ENCODE results near the gene TRAF3IP1. TPM values are rescaled to one million over a fixed set of nuclear protein-coding genes. Genes with fewer than 3 reads are reported as not detected.
"Not testable (repeated sequence)": the region's sequence is repeated elsewhere in the genome, so short reads cannot be mapped to it uniquely, and the experiment has no call there.

TRAF3IP1 gene
- total and polyA plus RNA-seq, 11 donors = 3.8 to 20.3 (median 12.4) TPM

GRCh38 chr2:238439917-238440316 is 119.6 kb downstream of the TRAF3IP1 start:
- ATAC-seq (peak in 1 of 4 donors; percentile 29), DNase-seq (no peak)
- H3K27ac ChIP-seq = peak overlapping the region; percentile 30 to 83 (median 68)
- no peak for TF ChIP-seq CTCF (IDR thresholded peaks at IDR 0.05)
- no peak for TF ChIP-seq POLR2A (IDR thresholded peaks at IDR 0.05)
- H3K9me3 ChIP-seq = no peaks in the 10 kb centered on the region
- intact Hi-C loops (cut with DNase I) = no loop called here
- no peaks in the 10 kb centered on the region for H3K27me3 ChIP-seq
- 50 to 60% (median 55%) methylated on average over 2 of the region's 2 CpGs for WGBS, 4 donors
- H3K4me1 ChIP-seq = peaks cover 0 to 40% (median 26%) of the 10 kb centered on the region in 12 donors
- peak overlapping the region in 6 of 12 donors; percentile 8 to 39 (median 26) for H3K4me3 ChIP-seq
- H3K36me3 ChIP-seq = peaks cover 0 to 50% (median 22%) of the 10 kb centered on the region in 9 donors

- H3K4me1 ChIP-seq = peaks cover 0 to 40% (median 26%) of the 10 kb centered on the region in 12 donors
- TF ChIP-seq CTCF (IDR thresholded peaks at IDR 0.05) = no peak
- no peak for TF ChIP-seq POLR2A (IDR thresholded peaks at IDR 0.05)
- no peak for ATAC-seq
- DNase-seq = no peak
- H3K27me3 ChIP-seq = no peaks in the 10 kb centered on the region
- peak overlapping the region in 11 of 12 donors; percentile 40 to 83 (median 70) for H3K27ac ChIP-seq
- intact Hi-C loops (cut with DNase I) = no loop called here
- 69 to 80% (median 74%) methylated on average over 4 of the region's 4 CpGs for WGBS, 4 donors
- H3K9me3 ChIP-seq = no peaks in the 10 kb centered on the region
- no peak overlapping the region for H3K4me3 ChIP-seq
- H3K36me3 ChIP-seq = peaks cover 0 to 50% (median 22%) of the 10 kb centered on the region in 9 donors
Measured at GRCh38 chr2:238440331-238440730, 120.0 kb downstream of the TRAF3IP1 start.

- TF ChIP-seq POLR2A (IDR thresholded peaks at IDR 0.05) (no peak), CTCF (IDR thresholded peaks at IDR 0.05) (no peak)
- Histone ChIP-seq H3K4me3 (no peak overlapping the region), H3K4me1 (peaks cover 0 to 40% (median 26%) of the 10 kb centered on the region in 12 donors), H3K9me3 (no peaks in the 10 kb centered on the region), H3K27ac (peak overlapping the region in 4 of 12 donors; percentile 26 to 78 (median 58)), H3K27me3 (no peaks in the 10 kb centered on the region), H3K36me3 (peaks cover 0 to 50% (median 23%) of the 10 kb centered on the region in 9 donors)
- ATAC-seq (no peak), DNase-seq (no peak)
- intact Hi-C loops (cut with DNase I) = no loop called here
- WGBS, 4 donors = 93 to 97% (median 95%) methylated on average over 11 of the region's 11 CpGs
Measured at GRCh38 chr2:238440767-238441166, 120.4 kb downstream of the TRAF3IP1 start.

GRCh38 chr2:238441262-238442114 is 121.2 kb downstream of the TRAF3IP1 start:
- 57 to 63% (median 60%) methylated on average over 17 of the region's 17 CpGs for WGBS, 4 donors
- no peak overlapping the region for H3K4me3 ChIP-seq
- H3K4me1 ChIP-seq = peaks cover 0 to 40% (median 26%) of the 10 kb centered on the region in 12 donors
- DNase-seq = no peak
- H3K27me3 ChIP-seq = no peaks in the 10 kb centered on the region
- peaks cover 0 to 50% (median 30%) of the 10 kb centered on the region in 9 donors for H3K36me3 ChIP-seq
- intact Hi-C loops (cut with DNase I) = no loop called here
- no peak for TF ChIP-seq POLR2A (IDR thresholded peaks at IDR 0.05)
- ATAC-seq = no peak
- no peaks in the 10 kb centered on the region for H3K9me3 ChIP-seq
- no peak overlapping the region for H3K27ac ChIP-seq

- H3K27ac ChIP-seq; ATAC-seq; intact Hi-C loops (cut with DNase I); DNase-seq; H3K9me3 ChIP-seq; H3K4me3 ChIP-seq; H3K27me3 ChIP-seq: not testable (repeated sequence)
- WGBS, 4 donors = 79 to 87% (median 86%) methylated on average over 6 of the region's 6 CpGs
- Histone ChIP-seq H3K36me3 (peaks cover 0 to 52% (median 38%) of the 10 kb centered on the region in 9 donors), H3K4me1 (peaks cover 0 to 40% (median 26%) of the 10 kb centered on the region in 12 donors)
Measured at GRCh38 chr2:238442257-238442656, 121.9 kb downstream of the TRAF3IP1 start.
